Measurements from ENCODE around the gene CALCOCO1.
A peak's percentile ranks its signal among the peaks of the same experiment; 100 is the strongest.
"Not testable (repeated sequence)": the region's sequence is repeated elsewhere in the genome, so short reads cannot be mapped to it uniquely, and the experiment has no call there.

The CALCOCO1 gene

DNA sequence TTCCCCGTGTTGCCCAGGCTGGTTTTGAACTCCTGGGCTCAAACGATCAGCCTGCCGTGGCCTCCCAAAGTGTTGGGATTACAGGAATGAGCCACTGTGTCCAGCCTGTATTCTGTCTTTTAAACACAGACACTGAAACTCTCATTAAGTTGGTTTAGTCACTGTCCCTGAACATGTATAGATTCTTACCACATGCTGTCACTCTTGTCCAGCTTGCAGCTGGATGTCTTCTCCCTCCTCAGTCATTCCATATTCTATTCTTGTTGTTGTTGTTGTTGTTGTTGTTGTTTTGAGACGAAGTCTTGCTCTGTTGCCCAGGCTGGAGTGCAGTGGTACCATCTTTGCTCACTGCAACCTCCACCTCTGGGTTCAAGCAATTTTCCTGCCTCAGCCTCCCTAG is 39.1 kb downstream of the CALCOCO1 start:
- DNase-seq (ENCODE audit: low spot score in 2 of 2), result no peak
- H3K4me3 Mint-ChIP-seq, result no peak overlapping the region
- no peak for ATAC-seq (ENCODE audit: low read depth)
- no peaks in the 10 kb centered on the region for H3K4me1 Mint-ChIP-seq
- H3K27ac Mint-ChIP-seq, result no peak overlapping the region
- peaks cover 13% of the 10 kb centered on the region for H3K27me3 Mint-ChIP-seq
- peaks cover 2% of the 10 kb centered on the region for H3K9me3 Mint-ChIP-seq
- peaks cover 2% of the 10 kb centered on the region for H3K36me3 Mint-ChIP-seq

DNA sequence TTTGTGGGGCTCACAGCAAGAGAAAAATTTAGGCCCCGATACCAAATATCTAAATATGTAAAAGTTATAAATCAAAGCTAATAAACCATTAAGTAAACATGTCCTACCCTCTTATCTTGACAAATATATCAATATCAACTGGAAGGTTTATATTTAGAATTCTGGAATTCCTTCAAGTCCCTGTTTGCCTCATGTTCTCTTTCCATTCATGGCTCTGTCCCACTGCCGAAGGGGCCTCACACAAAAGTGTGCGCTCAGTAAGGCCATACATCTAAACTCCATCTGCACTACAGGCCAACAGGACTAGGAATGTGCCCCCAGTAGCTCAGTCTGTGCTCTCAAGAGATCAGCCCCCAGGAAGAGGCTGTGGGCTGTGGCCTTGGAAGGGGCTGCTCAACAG is 40.8 kb downstream of the CALCOCO1 start:
- no peaks in the 10 kb centered on the region for H3K4me1 Mint-ChIP-seq

GRCh38 chr12:53684654-53685220 is 42.5 kb downstream of the CALCOCO1 start:
- no peak for ATAC-seq (ENCODE audit: low read depth)
- Mint-ChIP-seq H3K4me3 (no peak overlapping the region), H3K4me1 (no peaks in the 10 kb centered on the region), H3K36me3 (no peaks in the 10 kb centered on the region), H3K9me3 (no peaks in the 10 kb centered on the region), H3K27ac (no peak overlapping the region), H3K27me3 (peaks cover 10% of the 10 kb centered on the region)
- DNase-seq (ENCODE audit: low spot score in 2 of 2), result no peak

More for the DNA sequence above, 40.8 kb downstream of the CALCOCO1 start:
- H3K4me3 Mint-ChIP-seq, result no peak overlapping the region
- no peak for DNase-seq (ENCODE audit: low spot score in 2 of 2)
- H3K27me3 Mint-ChIP-seq, result peaks cover 10% of the 10 kb centered on the region
- no peaks in the 10 kb centered on the region for H3K9me3 Mint-ChIP-seq
- no peak overlapping the region for H3K27ac Mint-ChIP-seq
- no peaks in the 10 kb centered on the region for H3K36me3 Mint-ChIP-seq
- ATAC-seq (ENCODE audit: low read depth), result no peak

GRCh38 chr12:53683983-53684382 is 43.3 kb downstream of the CALCOCO1 start:
- Mint-ChIP-seq H3K4me1 (no peaks in the 10 kb centered on the region), H3K4me3 (no peak overlapping the region)

DNA sequence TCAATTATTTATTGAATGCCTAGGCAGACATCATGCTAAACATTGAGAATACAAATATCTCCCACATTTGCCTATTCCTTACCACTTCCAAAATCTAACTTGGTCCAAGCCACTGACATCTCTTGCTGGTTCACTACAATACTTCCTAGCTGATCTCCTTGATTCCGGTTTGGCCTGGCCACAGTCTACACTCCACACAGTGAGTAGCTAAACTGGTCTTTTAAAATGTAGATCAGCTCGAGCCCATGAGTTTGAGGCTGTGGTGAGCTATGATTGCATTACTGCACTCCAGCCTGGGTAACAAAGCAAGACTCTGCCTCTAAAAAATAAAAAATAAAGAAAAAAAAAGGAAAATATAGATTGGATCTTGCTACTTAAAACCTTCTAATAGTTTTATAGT is 43.8 kb downstream of the CALCOCO1 start:
- H3K9me3 Mint-ChIP-seq, result no peaks in the 10 kb centered on the region
- ATAC-seq (ENCODE audit: low read depth) (no peak), DNase-seq (ENCODE audit: low spot score in 2 of 2) (no peak)
- no peak overlapping the region for H3K4me3 Mint-ChIP-seq
- H3K4me1 Mint-ChIP-seq, result no peaks in the 10 kb centered on the region
- no peak overlapping the region for H3K27ac Mint-ChIP-seq
- peaks cover 10% of the 10 kb centered on the region for H3K27me3 Mint-ChIP-seq
- no peaks in the 10 kb centered on the region for H3K36me3 Mint-ChIP-seq

More at GRCh38 chr12:53683983-53684382, 43.3 kb downstream of the CALCOCO1 start:
- Mint-ChIP-seq H3K27me3 (peaks cover 11% of the 10 kb centered on the region), H3K9me3 (no peaks in the 10 kb centered on the region), H3K36me3 (no peaks in the 10 kb centered on the region), H3K27ac (no peak overlapping the region)
- DNase-seq (ENCODE audit: low spot score in 2 of 2), result no peak
- no peak for ATAC-seq (ENCODE audit: low read depth)

DNA sequence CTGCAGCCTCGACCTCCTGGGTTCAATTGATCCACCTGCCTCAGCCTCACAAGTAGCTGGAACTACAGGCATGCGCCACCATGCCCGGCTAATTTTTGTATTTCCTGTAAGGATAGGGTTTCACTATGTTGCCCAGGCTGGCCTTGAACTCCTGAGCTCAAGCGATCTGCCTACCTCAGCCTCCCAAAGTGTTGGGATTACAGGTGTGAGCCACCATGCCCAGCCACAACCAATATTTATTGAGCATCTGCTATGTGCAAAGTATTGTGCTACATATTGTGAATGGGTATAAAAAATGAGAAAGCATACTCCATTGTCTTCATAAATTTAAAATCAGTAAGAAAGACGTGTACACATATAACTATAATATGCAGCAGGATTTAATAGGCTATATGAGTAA is 47.2 kb downstream of the CALCOCO1 start:
- H3K4me1 Mint-ChIP-seq; ATAC-seq (ENCODE audit: low read depth); H3K36me3 Mint-ChIP-seq; H3K9me3 Mint-ChIP-seq; H3K4me3 Mint-ChIP-seq; H3K27ac Mint-ChIP-seq; DNase-seq (ENCODE audit: low spot score in 2 of 2): not testable (repeated sequence)
- H3K27me3 Mint-ChIP-seq, result peaks cover 18% of the 10 kb centered on the region

DNA sequence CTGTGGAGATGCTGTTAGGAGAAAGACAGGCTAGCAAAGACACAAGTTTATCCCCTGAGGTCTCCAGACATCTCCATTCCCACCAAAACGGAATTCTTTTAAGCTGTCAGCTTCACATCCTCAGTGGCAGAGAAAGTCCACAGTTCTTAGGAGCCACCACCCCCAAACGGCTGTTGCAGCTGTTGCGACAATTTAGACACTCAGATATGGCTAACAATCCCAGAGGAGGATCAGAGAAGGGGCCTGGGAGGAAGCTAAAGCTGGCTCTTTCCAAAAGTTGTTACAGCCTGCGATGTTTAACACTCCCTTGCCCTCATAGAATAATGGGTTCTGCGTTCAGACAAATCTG is 49.5 kb downstream of the CALCOCO1 start:
- DNase-seq (ENCODE audit: low spot score in 2 of 2), result no peak
- ATAC-seq (ENCODE audit: low read depth), result no peak

DNA sequence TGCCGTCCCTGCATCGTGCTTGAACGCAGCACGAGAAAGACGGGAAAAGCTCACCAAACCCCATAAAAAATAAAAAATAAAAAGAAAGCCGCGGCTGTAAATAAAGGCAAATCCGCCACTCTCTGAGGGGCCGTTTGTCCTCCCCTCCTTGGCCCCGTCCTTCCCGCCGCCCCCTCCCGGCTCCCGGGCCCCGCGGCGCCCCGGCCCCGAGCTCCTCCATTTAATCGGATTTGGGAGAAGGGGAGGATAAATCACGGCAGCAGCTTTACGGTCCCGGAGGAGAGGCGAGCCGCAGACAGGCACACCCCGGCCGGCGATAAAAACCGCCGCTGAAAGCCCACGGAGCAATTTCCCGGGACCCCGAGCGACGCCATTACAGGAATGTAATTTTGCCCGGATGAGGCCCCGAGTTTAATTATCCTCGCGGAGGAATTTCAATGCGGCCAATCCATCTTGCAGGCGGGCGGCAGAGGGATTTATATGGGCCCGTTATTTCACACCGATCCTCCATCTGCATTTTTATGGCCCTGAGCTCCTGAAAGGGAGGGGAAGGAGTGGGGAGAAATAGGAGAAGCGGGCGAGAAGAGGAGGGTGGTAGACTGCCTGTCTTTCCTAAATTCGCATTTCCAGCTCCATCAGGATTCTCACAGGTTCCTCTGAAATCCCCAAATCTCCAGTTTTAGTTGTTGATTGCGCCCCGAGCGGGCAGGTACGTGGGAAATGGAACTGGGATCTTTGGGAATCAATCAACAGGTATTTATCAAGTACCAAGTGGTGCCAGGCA is 50.0 kb downstream of the CALCOCO1 start:
- DNase-seq (ENCODE audit: low spot score in 2 of 2) (no peak), ATAC-seq (ENCODE audit: low read depth) (no peak)
- Mint-ChIP-seq H3K27me3 (peaks cover 18% of the 10 kb centered on the region), H3K9me3 (no peaks in the 10 kb centered on the region), H3K4me1 (peaks cover 10% of the 10 kb centered on the region), H3K27ac (no peak overlapping the region), H3K4me3 (peak overlapping the region; percentile 88), H3K36me3 (no peaks in the 10 kb centered on the region)

More for the DNA sequence above, 49.5 kb downstream of the CALCOCO1 start:
- H3K27me3 Mint-ChIP-seq, result peaks cover 18% of the 10 kb centered on the region
- no peaks in the 10 kb centered on the region for H3K9me3 Mint-ChIP-seq
- peak overlapping the region; percentile 88 for H3K4me3 Mint-ChIP-seq
- H3K36me3 Mint-ChIP-seq, result no peaks in the 10 kb centered on the region
- H3K4me1 Mint-ChIP-seq, result peaks cover 8% of the 10 kb centered on the region
- H3K27ac Mint-ChIP-seq, result no peak overlapping the region

DNA sequence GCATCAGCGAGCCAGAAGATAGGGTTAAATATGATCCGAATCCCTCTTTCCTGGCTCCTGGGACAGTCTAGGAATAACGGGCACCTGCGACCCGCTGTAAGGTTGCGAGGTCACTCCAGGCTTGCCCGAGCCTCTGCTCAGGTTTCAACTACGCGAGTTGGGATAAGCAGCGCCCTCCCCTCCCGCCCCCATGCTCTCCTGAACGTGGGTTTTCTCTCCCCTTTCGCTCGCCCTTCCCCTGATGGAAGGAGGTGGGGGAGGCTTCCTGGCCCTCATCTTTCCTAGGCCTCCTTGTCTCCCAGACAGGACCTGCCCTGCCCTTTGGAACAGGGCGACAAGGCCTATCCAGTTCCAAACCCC is 50.6 kb downstream of the CALCOCO1 start:
- H3K9me3 Mint-ChIP-seq, result no peaks in the 10 kb centered on the region
- H3K4me1 Mint-ChIP-seq, result peaks cover 10% of the 10 kb centered on the region
- peak in 1 of 2 donors; percentile 36 for DNase-seq (ENCODE audit: low spot score in 2 of 2)
- H3K27me3 Mint-ChIP-seq, result peaks cover 15% of the 10 kb centered on the region
- peak overlapping the region; percentile 88 for H3K4me3 Mint-ChIP-seq
- H3K36me3 Mint-ChIP-seq, result no peaks in the 10 kb centered on the region
- H3K27ac Mint-ChIP-seq, result no peak overlapping the region
- ATAC-seq (ENCODE audit: low read depth), result no peak

GRCh38 chr12:53675701-53676607 is 51.3 kb downstream of the CALCOCO1 start, which contains the start of gene ATP5MC2:
Gene ATP5MC2 (minus strand): TSS chr12:53676083. CDS start chr12:53672614, 3,469 bp downstream.
- peak; percentile 94 to 96 for DNase-seq (ENCODE audit: low spot score in 2 of 2)
- peak within 1 kb of the TSS; percentile 88 for H3K4me3 Mint-ChIP-seq
- peak; percentile 94 for ATAC-seq (ENCODE audit: low read depth)
- peaks cover 15% of the 10 kb centered on the region for H3K27me3 Mint-ChIP-seq
- H3K36me3 Mint-ChIP-seq, result peaks cover 4% of the 10 kb centered on the region
- H3K9me3 Mint-ChIP-seq, result no peaks in the 10 kb centered on the region
- peak within 1 kb of the TSS; percentile 87 for H3K27ac Mint-ChIP-seq
- peaks cover 10% of the 10 kb centered on the region for H3K4me1 Mint-ChIP-seq

DNA sequence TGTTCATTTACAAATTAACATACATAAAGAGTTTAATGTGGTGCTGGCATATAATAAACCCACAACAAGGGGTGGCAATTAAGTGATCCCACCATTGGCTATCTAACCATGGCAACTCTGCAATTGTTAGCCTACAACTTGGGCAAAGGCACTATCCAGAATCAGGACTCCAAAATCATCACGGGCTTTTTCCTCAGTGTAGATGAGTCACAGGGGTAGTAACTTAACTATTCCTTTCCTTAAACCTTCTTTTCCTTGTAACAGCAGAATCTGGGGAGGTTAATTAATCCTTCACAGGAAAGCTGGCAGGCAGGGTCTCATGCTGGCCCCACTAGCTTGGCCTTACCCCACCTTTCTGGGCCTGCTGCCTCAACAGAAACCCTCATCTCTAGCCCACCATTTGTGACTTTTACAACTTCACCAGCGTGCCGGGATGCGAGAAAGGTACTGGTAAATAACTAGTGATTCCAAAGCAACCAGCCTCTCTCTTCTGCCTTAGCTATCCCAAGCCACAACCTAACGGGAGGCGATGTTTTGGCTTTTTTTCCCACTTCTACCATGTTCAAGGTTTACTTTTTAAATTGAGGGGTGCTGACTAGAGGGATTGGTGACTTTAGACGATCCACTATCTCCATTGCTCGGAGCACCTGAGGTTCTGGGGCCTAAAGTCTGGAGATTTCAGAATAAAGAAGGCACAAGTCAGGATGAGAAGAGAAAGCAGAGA is 52.1 kb downstream of the CALCOCO1 start:
- Mint-ChIP-seq H3K27ac (peak overlapping the region; percentile 87), H3K4me3 (peak overlapping the region; percentile 88), H3K9me3 (no peaks in the 10 kb centered on the region), H3K36me3 (peaks cover 4% of the 10 kb centered on the region), H3K4me1 (peaks cover 11% of the 10 kb centered on the region), H3K27me3 (peaks cover 13% of the 10 kb centered on the region)
- ATAC-seq (ENCODE audit: low read depth), result no peak
- no peak for DNase-seq (ENCODE audit: low spot score in 2 of 2)

GRCh38 chr12:53670971-53671370 is 56.3 kb downstream of the CALCOCO1 start:
- DNase-seq (ENCODE audit: low spot score in 2 of 2) (no peak), ATAC-seq (ENCODE audit: low read depth) (no peak)
- Mint-ChIP-seq H3K9me3 (no peaks in the 10 kb centered on the region), H3K4me1 (peaks cover 15% of the 10 kb centered on the region), H3K27ac (no peak overlapping the region), H3K36me3 (peaks cover 14% of the 10 kb centered on the region), H3K4me3 (no peak overlapping the region), H3K27me3 (no peaks in the 10 kb centered on the region)

DNA sequence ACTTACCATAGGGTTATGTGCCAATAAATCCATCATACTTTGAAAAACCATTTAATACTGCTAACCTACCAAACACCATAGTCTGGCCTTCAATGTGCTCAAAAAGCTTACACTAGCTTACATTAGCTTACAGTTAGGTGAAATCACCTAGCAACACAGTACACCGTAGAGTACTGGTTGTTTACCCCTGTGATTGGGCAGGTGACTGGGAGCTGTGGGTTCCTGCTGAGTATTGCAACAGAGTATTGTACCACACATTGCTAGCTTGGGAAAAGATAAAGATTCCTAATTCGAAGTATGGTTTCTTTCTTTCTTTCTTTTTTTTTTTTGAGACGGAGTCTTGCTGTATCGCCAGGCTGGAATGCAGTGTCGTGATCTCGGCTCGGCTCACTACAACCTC is 56.9 kb downstream of the CALCOCO1 start:
- no peak for ATAC-seq (ENCODE audit: low read depth)
- Mint-ChIP-seq H3K4me3 (no peak overlapping the region), H3K36me3 (peaks cover 16% of the 10 kb centered on the region)

More for the DNA sequence above, 56.9 kb downstream of the CALCOCO1 start:
- H3K4me1 Mint-ChIP-seq, result peaks cover 15% of the 10 kb centered on the region
- H3K27ac Mint-ChIP-seq, result no peak overlapping the region
- H3K9me3 Mint-ChIP-seq, result no peaks in the 10 kb centered on the region
- DNase-seq (ENCODE audit: low spot score in 2 of 2), result no peak
- no peaks in the 10 kb centered on the region for H3K27me3 Mint-ChIP-seq

Measured in memory B cell (primary cell).